IMR-90 (cell line): ENCODE data around the gene GRB2. TPM values are rescaled to one million over a fixed set of nuclear protein-coding genes. Genes with fewer than 3 reads are reported as not detected.

Experiments used
- ATAC-seq: fragments of 200-7000 bp; cut with Tn5 transposase; 2 replicates; pipeline ENCODE4 v1.9.1; 2020; ENCODE audit warnings: low read depth, mild to moderate bottlenecking, moderate library complexity
- BruUV-seq: library from RNA; stranded (reverse); fragments of 400-500 nt; replicated peaks from 2 replicates; lab custom pipeline; 2021; lab: Mats Ljungman, UMichigan
- CTCF ChIA-PET: fragments of 300-600 bp; formaldehyde crosslinking; extraction: SDS; loops from one replicate; lab custom pipeline; 2021; ENCODE audit warnings: antibody characterized with exemption; lab: Yijun Ruan, JAX
- POLR2A ChIA-PET: fragments of 300-600 bp; sonication (Branson Sonifier 250); formaldehyde crosslinking; loops from one replicate; lab custom pipeline; 2022; ENCODE audit warnings: antibody characterized with exemption; ENCODE audit not compliant: unreplicated experiment; lab: Charles Lee
- DNase-seq: peaks from one replicate; pipeline ENCODE4 v3.0.0; 2013
- H2AFZ ChIP-seq: replicated peaks from 2 replicates; pipeline ENCODE3; 2013; ENCODE audit warnings: low read length, mild to moderate bottlenecking; ENCODE audit not compliant: poor library complexity
- H2AK5ac ChIP-seq: 2 replicates; pipeline ENCODE4 v1.6.1; 2013; ENCODE audit warnings: low read depth, low read length, inconsistent platforms
- H2AK9ac ChIP-seq: replicated peaks from 2 replicates; pipeline ENCODE3; 2013; ENCODE audit warnings: mild to moderate bottlenecking, low read depth, low read length, moderate library complexity; ENCODE audit not compliant: poor library complexity
- H2BK120ac ChIP-seq: 2 replicates; pipeline ENCODE4 v1.6.1; 2013; ENCODE audit warnings: low read depth, low read length, inconsistent platforms
- H2BK15ac ChIP-seq: 3 replicates; pipeline ENCODE4 v1.6.1; 2013; ENCODE audit warnings: low read depth, low read length, inconsistent platforms
- H2BK20ac ChIP-seq: 2 replicates; pipeline ENCODE4 v1.6.1; 2013; ENCODE audit warnings: low read depth, mild to moderate bottlenecking, inconsistent platforms, low read length, moderate library complexity
- H2BK5ac ChIP-seq: 2 replicates; pipeline ENCODE4 v1.6.1; 2013; ENCODE audit warnings: mild to moderate bottlenecking, low read depth, low read length, inconsistent platforms; ENCODE audit not compliant: poor library complexity, severe bottlenecking
- H3K14ac ChIP-seq: replicated peaks from 2 replicates; pipeline ENCODE4 v1.6.1; 2013; ENCODE audit warnings: low read depth, low read length, inconsistent platforms
- H3K18ac ChIP-seq: 2 replicates; pipeline ENCODE4 v1.6.1; 2013; ENCODE audit warnings: low read depth, low read length, control low read depth
- H3K23ac ChIP-seq: 2 replicates; pipeline ENCODE4 v1.6.1; 2013; ENCODE audit warnings: low read depth, low read length, inconsistent platforms
- H3K27ac ChIP-seq: 2 replicates; pipeline ENCODE4 v1.5.1; 2013; ENCODE audit warnings: mild to moderate bottlenecking, control low read depth, low read length; ENCODE audit not compliant: insufficient read depth
- H3K27me3 ChIP-seq: 2 replicates; pipeline ENCODE4 v1.6.1; 2013; ENCODE audit warnings: low read length; ENCODE audit not compliant: control insufficient read depth, insufficient read depth
- H3K36me3 ChIP-seq: 2 replicates; pipeline ENCODE4 v1.6.1; 2013; ENCODE audit warnings: low read length, mixed read lengths; ENCODE audit not compliant: control insufficient read depth, insufficient read depth
- H3K4ac ChIP-seq: 2 replicates; pipeline ENCODE4 v1.6.1; 2013; ENCODE audit warnings: low read depth, low read length, inconsistent platforms
- H3K4me1 ChIP-seq: 2 replicates; pipeline ENCODE4 v1.6.1; 2013; ENCODE audit warnings: low read length, mixed read lengths; ENCODE audit not compliant: control insufficient read depth, insufficient read depth
- H3K4me2 ChIP-seq: 2 replicates; pipeline ENCODE4 v1.6.1; 2013; ENCODE audit warnings: low read depth, mild to moderate bottlenecking, control low read depth, low read length, moderate library complexity
- H3K4me3 ChIP-seq: 2 replicates; pipeline ENCODE4 v1.5.1; 2013; ENCODE audit warnings: low read depth, mild to moderate bottlenecking, control low read depth, low read length, moderate library complexity; ENCODE audit not compliant: insufficient read depth
- H3K56ac ChIP-seq: 2 replicates; pipeline ENCODE4 v1.6.1; 2013; ENCODE audit warnings: low read length, inconsistent platforms; ENCODE audit not compliant: insufficient read depth; ENCODE audit errors: extremely low read depth
- H3K79me1 ChIP-seq, 2 experiments: 2 replicates each; pipeline ENCODE4 v1.6.1; 2013; ENCODE audit warnings: low read length in 2 of 2, inconsistent platforms in 1 of 2, low read depth in 1 of 2
- H3K9ac ChIP-seq: 2 replicates; pipeline ENCODE4 v1.6.1; 2013; ENCODE audit warnings: low read depth, low read length, control low read depth
- H3K9me1 ChIP-seq: 2 replicates; pipeline ENCODE4 v1.6.1; 2013; ENCODE audit warnings: low read length, inconsistent platforms; ENCODE audit not compliant: insufficient read depth
- H3K9me3 ChIP-seq: 2 replicates; pipeline ENCODE4 v1.6.1; 2013; ENCODE audit warnings: low read length; ENCODE audit not compliant: control insufficient read depth, insufficient read depth
- H4K20me1 ChIP-seq: 2 replicates; pipeline ENCODE4 v1.6.1; 2013; ENCODE audit warnings: low read length, inconsistent platforms; ENCODE audit not compliant: insufficient read depth
- H4K5ac ChIP-seq: 2 replicates; pipeline ENCODE4 v1.6.1; 2013; ENCODE audit warnings: mild to moderate bottlenecking, low read depth, low read length, control low read depth
- H4K8ac ChIP-seq, 2 experiments: 2 replicates each; pipeline ENCODE4 v1.6.1; 2013; ENCODE audit warnings: low read depth in 2 of 2, low read length in 2 of 2, control low read depth in 1 of 2, inconsistent platforms in 1 of 2
- H4K91ac ChIP-seq: 2 replicates; pipeline ENCODE4 v1.6.1; 2013; ENCODE audit warnings: low read depth, low read length, inconsistent platforms; ENCODE audit not compliant: insufficient read depth
- CEBPB ChIP-seq: IDR thresholded peaks from 2 replicates; pipeline ENCODE4 v1.6.1; 2012; ENCODE audit warnings: low read depth, low read length, improper control_type of control experiment
- CTCF ChIP-seq: conservative IDR thresholded peaks from 2 replicates; pipeline ENCODE4 v1.5.1; 2012; ENCODE audit warnings: mild to moderate bottlenecking, low read depth, low read length, improper control_type of control experiment
- ELK1 ChIP-seq: fragments of 150-350 bp; IDR thresholded peaks from 2 replicates; pipeline ENCODE4 v1.6.1; 2016; ENCODE audit warnings: low read depth, mild to moderate bottlenecking, low read length, moderate library complexity, borderline replicate concordance
- RAD21 ChIP-seq: IDR thresholded peaks from 2 replicates; pipeline ENCODE4 v1.6.1; 2012; ENCODE audit warnings: low read length, improper control_type of control experiment
- USF2 ChIP-seq: fragments of 150-350 bp; IDR thresholded peaks from 2 replicates; pipeline ENCODE4 v1.6.1; 2017; ENCODE audit warnings: mild to moderate bottlenecking, antibody characterized with exemption, low read length, low read depth
- WGBS, 2 experiments: methylation state at CpG; one replicate each; pipeline versions ENCODE4 v1.1.5 to v1.1.7; 2013; ENCODE audit warnings: missing lambda C conversion rate in 2 of 2; ENCODE audit not compliant: insufficient read length in 1 of 2; ENCODE audit errors: extremely low coverage in 2 of 2; 5-methylcytosine and 5-hydroxymethylcytosine counted together
- dilution Hi-C: fragments of 300-500 bp; cut with HindIII; formaldehyde crosslinking; loops from one replicate; pipeline ENCODE4 v1.14.3; 2018; ENCODE audit warnings: low sequenced_read_pairs; ENCODE audit not compliant: unreplicated experiment
- in situ Hi-C: fragments of 300-500 bp; cut with MboI; formaldehyde crosslinking; loops from 3 replicates; pipeline ENCODE4 v1.14.3; 2019; ENCODE audit warnings: low sequenced_read_pairs, inconsistent platforms, mixed read lengths
- intact Hi-C: fragments of 100-400 bp; cut with micrococcal nuclease; formaldehyde crosslinking; loops from 2 replicates; pipeline ENCODE4 v1.10.0; 2022
- polyA plus RNA-seq, 3 experiments: library from polyadenylated mRNA; depleted of rRNA; stranded (reverse); fragments of >200 nt; gene quantifications; 2 replicates each; pipeline ENCODE4 v1.2.3, GENCODE V29; 2012; ENCODE audit warnings: low replicate concordance in 1 of 3
- total RNA-seq: library from RNA; depleted of rRNA; stranded (reverse); fragments of >200 nt; gene quantifications from 2 replicates; pipeline ENCODE4 v1.2.3, GENCODE V29; 2012

The GRB2 gene
- total and polyA plus RNA-seq, 2 of the 4 experiments (the other 2 are of a cell fraction), result 49.3 to 62.1 TPM

GRCh38 chr17:75289115-75289831 is 116.2 kb downstream of the GRB2 start, which contains the start of gene SLC25A19 (continued):
- TF ChIP-seq USF2, result 0 out of 2 replicates have a peak, but pooled peaks have one; percentile 3

- Histone ChIP-seq H3K4ac (peak overlapping the region; percentile 39), H3K4me1 (no peaks in the 10 kb centered on the region), H3K27me3 (no peaks in the 10 kb centered on the region), H4K20me1 (no peaks in the 10 kb centered on the region), H3K18ac (no peak overlapping the region), H3K9me1 (peaks cover 4% of the 10 kb centered on the region; the same call in 1 of the 2 replicates), H2AFZ (peak overlapping the region; percentile 94), H3K23ac (peak overlapping the region; percentile 40; the same call in 1 of the 2 replicates), H3K79me1 (peaks cover 0 to 13% of the 10 kb centered on the region in 2 experiments; a peak in 1 of 4 replicates), H2BK5ac (no peak overlapping the region), H3K4me3 (peak overlapping the region; percentile 70), H3K4me2 (peak overlapping the region; percentile 82), H3K9ac (peak overlapping the region; percentile 52), H4K5ac (no peak overlapping the region; the same call in 1 of the 2 replicates), H2BK20ac (no peak overlapping the region), H2BK15ac (no peak overlapping the region), H3K9me3 (no peaks in the 10 kb centered on the region), H3K36me3 (peaks cover 3% of the 10 kb centered on the region; the same call in 1 of the 2 replicates), H2AK9ac (peak overlapping the region; percentile 76), H3K27ac (no peak overlapping the region; the same call in 1 of the 2 replicates), H4K91ac (no peak overlapping the region), H2BK120ac (no peak overlapping the region), H3K14ac (peak overlapping the region; percentile 21; the same call in 1 of the 2 replicates), H4K8ac (peak overlapping the region in 1 of 2 experiments; percentile 71; a peak in 1 of 4 replicates), H2AK5ac (no peak overlapping the region), H3K56ac (no peak overlapping the region)
- no peak for TF ChIP-seq ELK1
- TF ChIP-seq CTCF, result no peak
- no peak for TF ChIP-seq RAD21
- TF ChIP-seq CEBPB, result no peak
- TF ChIP-seq USF2, result no peak
- no TSS peak for BruUV-seq
- DNase-seq, result no peak
- in situ Hi-C loops, result no loop called here
- dilution Hi-C loops, result no loop called here
- ChIA-PET CTCF (interaction anchor here (0.8 to 1.7 kb wide), 7 partner anchors 9 to 123 kb away, joined by 3 to 15 read pairs (median 5); partner anchors contain the start of genes GRB2 and MIF4GD), POLR2A (interaction anchor here (0.7 to 1.4 kb wide), 3 partner anchors 48 to 118 kb away, joined by 3 to 5 read pairs (median 3); no protein-coding TSS in a partner anchor)
- intact Hi-C loops, result no loop called here
- ATAC-seq, result peak; percentile 3
- 2% methylated on average over 9 of the region's 14 CpGs; no CpG with 5 or more reads in 1 of the 2 experiments for WGBS, 2 experiments
These were observed 116.7 kb downstream of the GRB2 start for GRCh38 chr17:75288770-75289114.
